ENCODE data around the gene CLEC5A.

DNA sequence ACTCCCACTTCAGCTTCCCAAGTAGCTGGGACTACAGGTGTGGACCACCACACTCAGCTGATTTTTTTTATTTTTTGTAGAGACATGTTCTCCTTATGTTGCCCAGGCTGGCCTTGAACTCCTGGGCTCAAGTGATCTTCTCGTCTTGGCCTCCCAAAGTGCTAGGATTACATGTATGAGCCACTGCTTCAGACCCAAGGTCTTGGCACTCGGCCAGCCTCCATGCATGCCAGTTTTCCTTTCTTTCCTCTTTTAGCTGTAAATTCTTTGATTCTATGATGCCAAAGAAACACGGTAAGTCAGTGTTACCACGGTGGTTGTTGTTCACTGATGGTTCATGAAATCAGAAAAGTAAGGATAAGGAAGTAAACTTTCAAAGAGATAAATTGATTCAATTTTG lies 45.9 kb upstream of the CLEC5A start:
- TF ChIP-seq EZH2 (IDR thresholded peaks at IDR 0.05; ENCODE audit: insufficient read depth, poor library complexity, severe bottlenecking): no peak
- TF ChIP-seq EZH2phosphoT487 (IDR thresholded peaks at IDR 0.05; ENCODE audit: insufficient read depth, low read depth): no peak
